Gastrocnemius medialis (tissue), 4 donors: ENCODE measurements around the gene PPDPF. TPM values are rescaled to one million over a fixed set of nuclear protein-coding genes. Genes with fewer than 3 reads are reported as not detected.

ENCODE experiments used
- ATAC-seq, 2 donors: fragments of 150-250 bp; one replicate each; pipeline ENCODE4 v1.9.1; 2016
- DNase-seq, 2 donors: peaks; one replicate each; pipeline ENCODE4 v3.0.0-alpha.2; 2019
- H3K27ac ChIP-seq, 4 donors: fragments of 200-600 bp; sonication (generic); 1 replicate in 1 of 4; 2 replicates in 3 of 4; pipeline ENCODE4 v1.5.1; 2016 to 2018; ENCODE audit warnings: mild to moderate bottlenecking in 2 of 4, moderate library complexity in 1 of 4
- H3K27me3 ChIP-seq, 3 donors: fragments of 200-600 bp; sonication (generic) in 2 of 3; 1 replicate in 1 of 3; 2 replicates in 2 of 3; pipeline versions ENCODE4 v1.5.1 to v1.6.0; 2016 to 2019; ENCODE audit warnings: mild to moderate bottlenecking in 1 of 3, moderate library complexity in 1 of 3
- H3K36me3 ChIP-seq, 2 donors: fragments of 200-600 bp; sonication (generic) in 1 of 2; one replicate each; pipeline ENCODE4 v1.5.1; 2017 to 2018
- H3K4me1 ChIP-seq, 2 donors: fragments of 200-600 bp; sonication (generic) in 1 of 2; one replicate each; pipeline ENCODE4 v1.5.1; 2016 to 2017; ENCODE audit warnings: mild to moderate bottlenecking in 2 of 2
- H3K4me3 ChIP-seq, 4 donors: fragments of 200-600 bp; sonication (generic) in 3 of 4; 1 replicate in 1 of 4; 2 replicates in 3 of 4; pipeline ENCODE4 v1.5.1; 2016 to 2019; ENCODE audit warnings: mild to moderate bottlenecking in 2 of 4
- H3K9me3 ChIP-seq, 3 donors: fragments of 200-600 bp; sonication (generic) in 2 of 3; 1 replicate in 1 of 3; 2 replicates in 2 of 3; pipeline ENCODE4 v1.5.1; 2016 to 2019
- CTCF ChIP-seq, 5 experiments: fragments of 450-650 bp in 3 of 5; fragments of 200-600 bp in 2 of 5; sonication (generic) in 2 of 5; IDR thresholded peaks in 4 of 5; conservative IDR thresholded peaks in 1 of 5; 1 replicate in 4 of 5; 2 replicates in 1 of 5; pipeline ENCODE4 v1.5.1; 2016 to 2019; ENCODE audit warnings: antibody characterized with exemption in 5 of 5, mild to moderate bottlenecking in 3 of 5, moderate library complexity in 3 of 5
- POLR2A ChIP-seq, 2 donors: fragments of 450-650 bp; IDR thresholded peaks; one replicate each; pipeline ENCODE4 v1.6.1; 2017; ENCODE audit warnings: antibody characterized with exemption in 2 of 2, mild to moderate bottlenecking in 2 of 2, moderate library complexity in 2 of 2
- in situ Hi-C, 4 donors: fragments of 200-750 bp; cut with MboI; loops; one replicate each; pipeline versions ENCODE4 v1.15.0 to v1.8.0; 2017; ENCODE audit warnings: low sequenced_read_pairs in 4 of 4
- intact Hi-C: fragments of 100-400 bp; cut with DNase I; formaldehyde crosslinking; loops from one replicate; pipeline ENCODE4 v1.15.1; 2023; ENCODE audit warnings: low total_unique reads
- total RNA-seq, 4 donors: library from RNA; depleted of rRNA; stranded (reverse); fragments of >200 nt; gene quantifications; one replicate each; pipeline versions ENCODE4 v1.1.0 to v1.2.3, GENCODE V29; 2016

Gene PPDPF, protein sequence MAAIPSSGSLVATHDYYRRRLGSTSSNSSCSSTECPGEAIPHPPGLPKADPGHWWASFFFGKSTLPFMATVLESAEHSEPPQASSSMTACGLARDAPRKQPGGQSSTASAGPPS
- 100 to 1,000 TPM in 1 of 4 donors, 10 to 100 TPM in 3; 50.2 to 207 (median 76.1) TPM for total RNA-seq

- Histone ChIP-seq H3K27me3 (no peaks in the 10 kb centered on the region), H3K9me3 (no peaks in the 10 kb centered on the region), H3K27ac (peak within 1 kb of the TSS; percentile 85 to 92 (median 87)), H3K4me1 (peaks cover 12 to 23% of the 10 kb centered on the region in 2 donors), H3K36me3 (no peaks in the 10 kb centered on the region), H3K4me3 (peak within 1 kb of the TSS; percentile 75 to 88 (median 85))
- intact Hi-C loops, result loop anchor here (1.0 kb wide), 1 partner anchor 24 kb away; no protein-coding TSS in a partner anchor
- in situ Hi-C loops, result no loop called here
- DNase-seq (peak; percentile 60 to 73), ATAC-seq (peak; percentile 88 to 90)
- TF ChIP-seq POLR2A (IDR thresholded peaks at IDR 0.05), result peak; percentile 89 to 92
- TF ChIP-seq CTCF (IDR thresholded peaks at IDR 0.05 in 4 of 5, conservative IDR thresholded peaks at IDR 0.05 in 1 of 5), result no peak
Measured at GRCh38 chr20:63520504-63520933, at the start of gene PPDPF. Gene PPDPF (plus strand): TSS chr20:63520765. CDS start chr20:63521309, 544 bp downstream.

DNA sequence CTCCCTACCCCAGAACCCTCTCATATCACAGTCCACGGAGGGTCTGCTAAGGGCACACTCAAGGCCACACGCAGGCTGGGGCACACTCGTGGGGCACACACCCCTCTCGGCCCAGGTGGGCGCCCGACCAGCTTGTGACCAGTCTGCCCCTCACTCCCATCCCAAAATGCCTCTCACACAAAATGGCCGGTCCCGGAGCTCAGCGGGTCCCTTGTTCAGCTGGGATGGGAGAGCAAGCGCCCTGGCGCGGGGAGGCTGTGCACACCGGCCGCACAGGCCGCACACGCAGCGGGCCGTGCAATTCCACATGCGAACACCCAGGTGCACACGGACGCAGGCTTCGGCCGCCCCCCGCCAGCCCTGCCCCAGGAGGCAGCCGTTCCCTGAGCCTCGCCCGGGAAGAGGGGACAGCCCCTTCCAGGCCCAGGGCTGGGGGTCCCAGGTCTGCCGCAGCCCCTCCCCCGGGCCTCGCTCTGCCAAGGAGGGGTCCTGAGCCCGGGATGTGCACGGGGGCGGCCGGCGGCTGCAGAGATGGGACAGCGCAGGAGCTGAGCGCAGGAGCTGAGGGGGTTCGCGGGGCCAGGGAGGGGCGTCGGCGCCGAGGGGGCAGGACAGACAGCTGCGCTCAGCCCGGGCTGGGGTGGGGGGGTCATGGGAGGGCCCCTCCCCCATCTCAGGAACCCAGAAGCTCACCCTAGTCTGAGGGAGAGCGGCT is 49.4 kb upstream of the PPDPF start:
- H3K36me3 ChIP-seq, result no peaks in the 10 kb centered on the region
- no peak overlapping the region for H3K27ac ChIP-seq
- H3K9me3 ChIP-seq, result no peaks in the 10 kb centered on the region
- DNase-seq (no peak), ATAC-seq (no peak)
- H3K4me1 ChIP-seq, result peaks cover 0 to 4% of the 10 kb centered on the region in 2 donors
- H3K27me3 ChIP-seq, result peaks cover 58 to 65% (median 59%) of the 10 kb centered on the region in 3 donors
- H3K4me3 ChIP-seq, result no peak overlapping the region
- in situ Hi-C loops (no loop called here), intact Hi-C loops (no loop called here)
- TF ChIP-seq POLR2A (IDR thresholded peaks at IDR 0.05) (no peak), CTCF (IDR thresholded peaks at IDR 0.05 in 4 of 5, conservative IDR thresholded peaks at IDR 0.05 in 1 of 5) (no peak)

DNA sequence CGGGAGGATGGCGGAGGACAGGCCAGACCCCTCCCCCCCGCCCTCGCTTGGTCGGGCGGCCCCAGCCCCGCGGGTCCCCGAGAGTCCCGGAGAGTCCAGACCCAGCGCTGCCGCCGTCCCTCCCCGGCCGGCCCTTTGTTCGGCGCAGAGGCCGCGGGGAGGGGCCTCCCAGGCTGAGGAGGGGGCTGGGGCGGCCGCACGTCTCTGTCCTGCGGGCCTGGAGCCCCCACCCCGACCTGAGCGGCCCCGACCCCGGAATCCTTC is 48.9 kb upstream of the PPDPF start:
- TF ChIP-seq POLR2A (IDR thresholded peaks at IDR 0.05) (no peak), CTCF (IDR thresholded peaks at IDR 0.05 in 4 of 5, conservative IDR thresholded peaks at IDR 0.05 in 1 of 5) (no peak)
- in situ Hi-C loops (no loop called here), intact Hi-C loops (no loop called here)
- no peaks in the 10 kb centered on the region for H3K9me3 ChIP-seq
- DNase-seq (no peak), ATAC-seq (no peak)
- H3K27me3 ChIP-seq, result peaks cover 58 to 65% (median 62%) of the 10 kb centered on the region in 3 donors
- H3K4me3 ChIP-seq, result no peak overlapping the region
- peaks cover 0 to 4% of the 10 kb centered on the region in 2 donors for H3K4me1 ChIP-seq
- no peak overlapping the region for H3K27ac ChIP-seq
- no peaks in the 10 kb centered on the region for H3K36me3 ChIP-seq

DNA sequence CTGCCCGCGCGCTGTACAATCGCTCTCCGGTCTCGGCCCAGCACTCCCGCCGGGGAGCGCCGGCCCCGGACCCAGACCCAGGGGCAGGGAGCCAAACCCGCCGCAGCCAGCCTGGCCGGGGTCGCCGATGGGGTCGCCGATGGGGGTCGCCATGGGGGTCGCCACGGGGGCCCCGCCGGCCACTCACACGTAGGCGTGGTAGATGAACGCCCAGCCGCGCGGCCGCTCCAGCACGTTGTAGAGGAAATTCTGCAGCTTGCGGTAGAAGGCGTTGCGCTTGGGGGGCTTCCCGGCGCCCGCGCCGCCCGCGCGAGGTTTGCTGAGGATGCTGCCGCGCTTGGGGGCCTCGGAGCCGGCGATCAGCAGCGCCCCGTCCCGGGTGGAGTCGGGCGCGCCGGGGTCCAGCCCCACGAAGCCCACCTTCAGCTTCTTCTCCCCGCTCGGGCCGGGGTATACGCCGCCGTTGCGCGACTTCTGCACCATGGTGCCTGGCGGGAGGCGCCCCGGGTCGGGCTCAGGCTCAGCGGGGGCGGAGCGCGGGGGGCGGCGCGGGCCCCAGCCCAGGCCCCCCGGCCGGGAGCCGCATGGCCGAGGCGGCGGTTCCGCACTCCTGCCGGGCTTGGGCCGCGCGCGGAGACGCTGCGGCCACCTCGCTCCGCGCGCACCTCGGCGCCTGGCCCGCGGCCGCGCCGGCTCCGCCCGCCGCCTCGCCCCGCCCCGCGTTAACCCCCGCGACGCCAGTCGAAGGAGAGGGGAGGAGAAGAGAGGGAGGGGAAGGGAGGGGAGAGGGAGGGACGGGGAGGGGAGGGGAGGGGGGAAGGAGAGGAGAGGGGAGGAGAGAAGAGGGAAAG is 48.4 kb upstream of the PPDPF start, which contains the start of gene KCNQ2:
KCNQ2 (minus strand) TSS at position 675 of the 851 bp plus-strand sequence; CDS start at position 483, 192 bp downstream.
- no peak within 1 kb of the TSS for H3K4me3 ChIP-seq

More for the DNA sequence above, 48.4 kb upstream of the PPDPF start, which contains the start of gene KCNQ2:
- Histone ChIP-seq H3K4me1 (peaks cover 0 to 4% of the 10 kb centered on the region in 2 donors), H3K27me3 (peaks cover 58 to 64% (median 62%) of the 10 kb centered on the region in 3 donors), H3K27ac (no peak within 1 kb of the TSS), H3K36me3 (no peaks in the 10 kb centered on the region), H3K9me3 (no peaks in the 10 kb centered on the region)
- TF ChIP-seq CTCF (IDR thresholded peaks at IDR 0.05 in 4 of 5, conservative IDR thresholded peaks at IDR 0.05 in 1 of 5), result no peak
- no peak for TF ChIP-seq POLR2A (IDR thresholded peaks at IDR 0.05)
- no peak for ATAC-seq
- DNase-seq, result no peak
- in situ Hi-C loops, result no loop called here
- intact Hi-C loops, result no loop called here
